Peyer's patch (tissue), 4 donors: Measurements from ENCODE around the gene RFXANK.

Experiments used
- POLR2A ChIP-seq, 2 donors: fragments of 450-650 bp; IDR thresholded peaks; one replicate each; pipeline ENCODE4 v1.5.1; 2017; ENCODE audit warnings: antibody characterized with exemption in 2 of 2, mild to moderate bottlenecking in 2 of 2, moderate library complexity in 2 of 2
- TF ChIP-seq, protein P1 (sequence below), 6 experiments: fragments of 450-650 bp in 4 of 6; fragments of 200-600 bp in 2 of 6; sonication (generic) in 1 of 6; IDR thresholded peaks; one replicate each; pipeline ENCODE4 v1.5.1; 2017 to 2019; ENCODE audit warnings: antibody characterized with exemption in 6 of 6, mild to moderate bottlenecking in 3 of 6, moderate library complexity in 1 of 6

DNA sequence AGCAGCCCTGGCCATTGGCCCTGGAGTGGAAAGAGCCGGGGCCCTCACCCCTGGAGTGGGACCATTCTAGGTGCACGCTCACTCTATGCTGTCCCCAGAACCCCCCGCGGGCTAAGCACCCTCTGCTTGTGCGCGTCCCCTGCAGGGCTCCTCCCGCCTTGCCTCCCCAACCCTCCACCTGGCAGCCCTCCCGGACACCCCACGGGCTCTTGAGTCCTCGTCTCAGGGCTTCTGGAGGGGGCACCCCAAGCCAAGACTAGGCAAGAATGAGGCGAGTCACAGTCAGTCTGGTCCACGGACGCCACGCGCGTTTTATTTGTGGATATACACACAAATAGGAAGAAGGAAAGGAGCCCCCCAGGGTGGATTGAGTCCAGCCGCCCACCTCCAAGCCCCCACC is 46.8 kb upstream of the RFXANK start:
- no peak for TF ChIP-seq POLR2A (IDR thresholded peaks at IDR 0.05)
- TF ChIP-seq, protein P1, sequence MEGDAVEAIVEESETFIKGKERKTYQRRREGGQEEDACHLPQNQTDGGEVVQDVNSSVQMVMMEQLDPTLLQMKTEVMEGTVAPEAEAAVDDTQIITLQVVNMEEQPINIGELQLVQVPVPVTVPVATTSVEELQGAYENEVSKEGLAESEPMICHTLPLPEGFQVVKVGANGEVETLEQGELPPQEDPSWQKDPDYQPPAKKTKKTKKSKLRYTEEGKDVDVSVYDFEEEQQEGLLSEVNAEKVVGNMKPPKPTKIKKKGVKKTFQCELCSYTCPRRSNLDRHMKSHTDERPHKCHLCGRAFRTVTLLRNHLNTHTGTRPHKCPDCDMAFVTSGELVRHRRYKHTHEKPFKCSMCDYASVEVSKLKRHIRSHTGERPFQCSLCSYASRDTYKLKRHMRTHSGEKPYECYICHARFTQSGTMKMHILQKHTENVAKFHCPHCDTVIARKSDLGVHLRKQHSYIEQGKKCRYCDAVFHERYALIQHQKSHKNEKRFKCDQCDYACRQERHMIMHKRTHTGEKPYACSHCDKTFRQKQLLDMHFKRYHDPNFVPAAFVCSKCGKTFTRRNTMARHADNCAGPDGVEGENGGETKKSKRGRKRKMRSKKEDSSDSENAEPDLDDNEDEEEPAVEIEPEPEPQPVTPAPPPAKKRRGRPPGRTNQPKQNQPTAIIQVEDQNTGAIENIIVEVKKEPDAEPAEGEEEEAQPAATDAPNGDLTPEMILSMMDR (IDR thresholded peaks at IDR 0.05) = no peak
